A549 treated with Hydrocortisone at 1 μM for 4 hours (cell line): Measurements from ENCODE around the gene CNGA2. TPM values are rescaled to one million over a fixed set of nuclear protein-coding genes. Genes with fewer than 3 reads are reported as not detected.

Source experiments
- total RNA-seq: library from RNA; stranded (reverse); fragments of 200-300 nt; extraction: Qiagen RNA extraction; gene quantifications from 5 replicates; pipeline ENCODE4 v1.2.3, GENCODE V29; 2022

Gene CNGA2
- not detected in 5 replicates for total RNA-seq

DNA sequence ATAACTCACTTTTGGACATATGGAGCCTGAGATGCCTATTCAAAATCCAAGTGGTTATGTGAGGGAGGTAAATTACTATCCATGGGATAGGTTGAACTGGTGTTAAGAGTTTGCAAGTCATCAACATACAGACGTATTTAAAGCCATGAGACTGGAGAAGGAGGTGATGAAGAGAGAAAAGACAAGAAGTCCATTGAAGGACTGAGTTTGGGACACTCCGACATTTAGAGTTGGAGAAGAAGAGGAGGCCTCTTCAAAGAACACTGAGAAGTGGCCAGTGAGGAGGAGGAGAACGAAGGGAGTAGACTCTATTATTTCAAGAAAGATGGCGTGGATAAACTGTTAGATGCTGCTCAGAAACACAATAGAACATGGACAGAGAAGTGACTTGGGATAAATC, at the start of gene CNGA2:
Gene CNGA2 (plus strand): TSS at position 301 of the 400 bp plus-strand sequence. CDS start 3,738 bp downstream, outside the sequence.

DNA sequence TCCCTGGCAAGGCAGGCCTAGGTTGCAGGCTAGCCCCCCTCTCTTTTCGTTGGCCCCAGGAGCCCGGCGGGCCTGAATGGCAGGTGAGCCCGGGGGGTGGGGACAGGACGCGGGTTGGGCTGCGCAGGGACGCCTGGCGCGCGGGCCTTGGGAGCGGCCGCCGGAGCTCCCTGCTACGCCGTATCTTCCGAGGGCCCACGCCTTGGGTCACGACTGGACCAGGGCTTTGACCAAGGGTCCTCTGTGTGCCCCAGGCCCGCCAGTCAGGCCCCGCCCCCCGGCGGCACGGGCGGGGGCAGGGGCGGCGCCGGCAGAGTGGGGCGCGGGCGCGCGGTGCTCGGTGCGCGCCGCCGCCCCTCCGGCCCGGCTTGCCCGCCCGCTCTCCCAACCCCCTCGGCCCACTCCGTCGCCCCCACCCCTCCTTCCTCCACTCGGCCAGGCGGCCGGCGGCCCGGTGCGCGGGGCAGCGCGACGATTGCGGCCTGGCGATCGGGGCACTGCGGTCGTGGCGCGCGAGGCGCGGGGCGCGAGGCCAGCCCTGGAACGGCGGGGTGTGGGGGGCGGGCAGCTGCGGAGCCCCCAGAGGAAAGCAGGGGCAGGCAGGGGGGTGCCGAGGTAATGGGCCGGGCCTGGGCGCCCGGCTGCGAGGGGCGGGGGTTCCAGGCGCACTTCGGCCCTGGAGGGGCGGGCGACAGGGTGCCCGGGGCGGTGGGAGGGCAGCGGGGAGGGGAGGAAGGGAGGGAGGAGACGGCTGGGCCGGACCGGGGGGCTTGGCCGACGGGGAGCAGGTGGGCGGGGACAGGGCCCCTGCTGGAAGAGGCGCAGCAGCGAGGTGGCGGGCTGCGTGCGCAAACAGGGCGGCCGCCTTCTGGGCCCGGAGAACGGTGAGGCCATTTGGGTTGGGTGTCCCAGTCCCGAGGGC, 39.6 kb upstream of the CNGA2 start, which contains the start of gene PRRG3:
Gene PRRG3 (plus strand): TSS at position 798 of the 922 bp plus-strand sequence. CDS start 3,357 bp downstream, outside the sequence.

DNA sequence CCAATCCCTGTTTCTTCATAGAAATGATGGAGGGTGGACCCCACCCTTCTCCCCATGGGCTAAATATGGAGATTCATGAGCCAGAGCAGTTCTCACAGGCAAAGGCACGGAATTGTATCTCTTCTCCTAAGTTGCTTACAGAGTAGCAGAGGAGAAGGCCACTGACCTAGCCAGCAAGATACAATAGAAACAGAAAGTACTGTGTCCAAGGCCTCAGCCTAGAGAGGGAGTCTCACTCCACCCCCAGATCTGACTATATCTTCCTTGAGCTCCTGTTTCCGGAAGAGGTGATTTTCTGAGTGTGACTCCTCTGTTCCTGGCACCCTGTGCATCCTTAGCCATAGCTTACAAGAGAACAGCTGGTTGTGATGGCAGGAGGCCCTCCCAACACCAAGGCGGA, 18.8 kb upstream of the CNGA2 start, which contains the start of gene FATE1:
Gene FATE1 (plus strand): TSS at position 284 of the 400 bp plus-strand sequence. CDS start 85 bp downstream, at position 369.

Other genes starting within 250 kb of the CNGA2 start
- not detected in 5 replicates for gene PASD1, start 171.1 kb upstream of the CNGA2 start, total RNA-seq
- not detected in 5 replicates for gene PRRG3, start 39.3 kb upstream of the CNGA2 start, total RNA-seq
- not detected in 5 replicates for gene FATE1, start 18.7 kb upstream of the CNGA2 start, total RNA-seq
- gene MAGEA4, start 178.1 kb downstream of the CNGA2 start, total RNA-seq = not detected in 5 replicates
- 16.1 to 20.9 TPM (median 17.7 TPM) in 5 replicates for gene GABRE, start 239.9 kb downstream of the CNGA2 start, total RNA-seq